GM23338 (cell line): Measurements from ENCODE around the gene CHIC2.

Source experiments
- CTCF ChIP-seq, 2 experiments: fragments of 200-600 bp in 1 of 2; sonication (generic) in 1 of 2; conservative IDR thresholded peaks; 2 replicates each; pipeline versions ENCODE4 v1.5.1 to v1.6.1; 2016 to 2017; ENCODE audit warnings: antibody characterized with exemption in 2 of 2, low read depth in 2 of 2, mild to moderate bottlenecking in 2 of 2, moderate library complexity in 1 of 2
- EZH2 ChIP-seq: fragments of 200-600 bp; sonication (generic); IDR thresholded peaks from one replicate; pipeline ENCODE4 v1.8.0; 2017; ENCODE audit warnings: antibody characterized with exemption, mild to moderate bottlenecking, low read depth; ENCODE audit not compliant: unreplicated experiment
- EZH2phosphoT487 ChIP-seq: fragments of 200-600 bp; sonication (generic); IDR thresholded peaks from one replicate; pipeline ENCODE4 v1.8.1; 2018; ENCODE audit warnings: antibody characterized with exemption; ENCODE audit not compliant: unreplicated experiment
- JUNB ChIP-seq: IDR thresholded peaks from one replicate; pipeline ENCODE4 v1.6.1; 2016; ENCODE audit warnings: antibody characterized with exemption; ENCODE audit not compliant: unreplicated experiment
- NANOG ChIP-seq: IDR thresholded peaks from 2 replicates; pipeline ENCODE4 v1.6.1; 2016; ENCODE audit warnings: antibody characterized with exemption, borderline replicate concordance
- POLR2AphosphoS5 ChIP-seq: IDR thresholded peaks from 2 replicates; pipeline ENCODE4 v1.6.1; 2016; ENCODE audit warnings: antibody characterized with exemption, low read depth
- REST ChIP-seq: IDR thresholded peaks from one replicate; pipeline ENCODE4 v1.6.1; 2018; ENCODE audit warnings: antibody characterized with exemption; ENCODE audit not compliant: unreplicated experiment

GRCh38 chr4:54058171-54058570 lies 6.2 kb downstream of the CHIC2 start:
- TF ChIP-seq CTCF (conservative IDR thresholded peaks at IDR 0.05; ENCODE audit: low read depth in 2 of 2), result no peak
- no peak for TF ChIP-seq REST
- TF ChIP-seq EZH2phosphoT487, result no peak
- no peak for TF ChIP-seq EZH2
- no peak for TF ChIP-seq POLR2AphosphoS5
- no peak for TF ChIP-seq NANOG
- no peak for TF ChIP-seq JUNB
